Right cardiac atrium (tissue), 5 donors: ENCODE results near the gene CSNK1A1L. TPM values are rescaled to one million over a fixed set of nuclear protein-coding genes. Genes with fewer than 3 reads are reported as not detected.

Source experiments
- ATAC-seq, 2 donors: fragments of 200-7000 bp; cut with Tn5 transposase; one replicate each; pipeline versions ENCODE4 v1.8.0 to v1.9.1; 2020; ENCODE audit warnings: moderate library complexity in 2 of 2, mild to moderate bottlenecking in 1 of 2
- DNase-seq, 3 donors: peaks; one replicate each; pipeline ENCODE4 v3.0.0-alpha.2; 2020
- H3K27ac ChIP-seq: one replicate; pipeline ENCODE4 v1.5.1; 2013; ENCODE audit warnings: mild to moderate bottlenecking, low read length, control low read depth, moderate library complexity
- H3K27me3 ChIP-seq: one replicate; pipeline ENCODE4 v1.6.1; 2013; ENCODE audit not compliant: control insufficient read depth, insufficient read depth
- H3K4me1 ChIP-seq: one replicate; pipeline ENCODE4 v1.6.1; 2013; ENCODE audit warnings: low read length; ENCODE audit not compliant: control insufficient read depth, insufficient read depth
- H3K4me3 ChIP-seq: one replicate; pipeline ENCODE4 v1.5.1; 2013; ENCODE audit warnings: low read length, control low read depth
- H3K9me3 ChIP-seq: one replicate; pipeline ENCODE4 v1.6.1; 2013; ENCODE audit warnings: low read length; ENCODE audit not compliant: control insufficient read depth
- WGBS: extraction: QIAGEN DNeasy Blood & Tissue Kit; methylation state at CpG from one replicate; pipeline ENCODE4 v1.1.7; 2013; 5-methylcytosine and 5-hydroxymethylcytosine counted together
- intact Hi-C, 4 donors: fragments of 100-400 bp; cut with DNase I; formaldehyde crosslinking; loops; one replicate each; pipeline versions ENCODE4 v1.11.0 to v1.14.0; 2022 to 2023
- polyA plus RNA-seq: library from polyadenylated mRNA; stranded (reverse); fragments of 200-250 nt; gene quantifications from one replicate; pipeline ENCODE4 v1.2.3, GENCODE V29; 2013
- total RNA-seq, 4 donors: library from RNA; stranded (reverse); fragmentation: NEBNext Ultra II Directional; extraction: Animal tissue kit (Norgen Biotek cat#: 25700); gene quantifications; one replicate each; pipeline ENCODE4 v1.2.1, GENCODE V29; 2021
- donor health status: healthy with polysubstance abuse.
- donor health status: DM: no; HTN: yes; CAD: no.
- donor health status: DM: no; HTN: no; CAD: no.
- donor health status: DM: no; HTN: yes; CAD: no; lungs with severe emphysema.
- donor health status: DM: yes; HTN: yes; CAD: no.

Gene CSNK1A1L
- total and polyA plus RNA-seq, 5 donors = not detected

DNA sequence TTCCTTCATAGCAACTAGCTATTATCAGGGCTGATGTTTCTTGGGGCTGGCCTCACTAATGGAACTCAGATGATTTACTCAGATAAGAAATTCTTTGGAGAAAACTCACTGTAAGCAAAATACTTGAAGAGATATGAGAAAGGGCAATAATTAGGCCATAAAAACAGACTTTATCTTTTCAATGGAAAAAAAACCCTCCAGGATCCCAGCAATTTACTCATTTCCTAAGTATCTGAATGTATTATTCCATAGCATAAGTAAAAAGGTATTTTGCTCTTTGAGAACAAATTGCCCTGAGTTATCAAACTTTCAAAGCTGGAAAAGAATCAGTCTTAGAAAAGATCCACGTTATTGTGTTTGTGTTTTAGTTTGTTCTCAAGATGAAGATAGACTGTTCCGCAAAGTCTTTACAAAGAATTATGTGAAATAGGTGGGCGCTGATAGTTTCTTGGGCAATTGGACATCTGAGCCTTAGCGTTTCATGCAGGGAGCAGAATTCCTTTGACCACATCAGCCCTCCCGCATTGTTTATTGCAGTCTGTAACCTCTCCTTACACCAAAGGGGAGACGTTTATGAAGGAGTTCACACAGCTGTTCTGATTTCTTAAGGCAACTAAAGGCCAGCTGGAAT, 29.1 kb upstream of the CSNK1A1L start:
- intact Hi-C loops = no loop called here
- ATAC-seq (no peak), DNase-seq (no peak)
- no peaks in the 10 kb centered on the region for H3K27me3 ChIP-seq
- no peaks in the 10 kb centered on the region for H3K9me3 ChIP-seq
- WGBS = 50% methylated on average over 6 of the region's 6 CpGs
- H3K4me1 ChIP-seq = peaks cover 2% of the 10 kb centered on the region
- H3K4me3 ChIP-seq = no peak overlapping the region
- peak overlapping the region; percentile 27 for H3K27ac ChIP-seq

DNA sequence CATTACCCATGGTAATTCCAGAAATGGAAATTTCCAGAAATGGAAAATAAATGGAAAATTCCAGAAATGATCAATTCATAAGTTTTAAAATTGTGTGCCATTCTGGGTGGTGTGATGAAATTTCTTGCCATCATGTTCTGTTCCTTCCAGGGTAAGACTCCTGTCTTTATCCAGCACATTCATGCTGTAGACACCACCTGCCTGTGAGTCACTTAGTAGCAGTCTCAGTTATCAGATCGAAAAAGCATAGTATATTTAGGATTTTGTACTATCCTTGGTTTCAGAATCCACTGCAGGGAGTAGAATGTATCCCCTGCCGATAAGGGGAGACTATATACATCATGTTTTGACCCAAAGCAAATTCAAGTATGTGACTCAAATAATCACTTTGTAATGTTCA, 26.7 kb upstream of the CSNK1A1L start:
- DNase-seq = no peak
- no peak overlapping the region for H3K4me3 ChIP-seq
- H3K4me1 ChIP-seq = peaks cover 5% of the 10 kb centered on the region
- H3K9me3 ChIP-seq = no peaks in the 10 kb centered on the region
- H3K27ac ChIP-seq = no peak overlapping the region
- intact Hi-C loops = no loop called here
- 90% methylated on average over 2 of the region's 2 CpGs for WGBS
- no peaks in the 10 kb centered on the region for H3K27me3 ChIP-seq
- no peak for ATAC-seq

DNA sequence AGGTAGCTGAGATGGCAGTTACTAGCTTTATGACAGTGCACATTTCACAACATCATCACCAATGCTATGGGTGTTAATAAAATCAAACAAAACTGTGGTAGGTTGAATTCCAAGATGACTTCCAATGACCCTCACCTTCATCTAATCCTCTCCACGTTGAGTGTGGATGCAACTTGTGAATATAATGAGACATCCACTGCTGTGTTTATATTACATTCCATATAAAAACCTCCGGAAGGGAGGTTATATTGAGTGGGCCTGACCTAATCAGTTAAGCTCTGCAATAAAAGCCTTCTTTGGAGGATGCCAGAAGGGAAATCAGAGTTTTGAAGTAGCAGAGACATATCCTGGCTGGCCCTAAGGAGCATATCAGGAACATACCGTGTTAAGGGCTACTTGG, 25.6 kb upstream of the CSNK1A1L start:
- Histone ChIP-seq H3K27me3 (no peaks in the 10 kb centered on the region), H3K27ac (no peak overlapping the region), H3K4me3 (no peak overlapping the region), H3K4me1 (peaks cover 5% of the 10 kb centered on the region), H3K9me3 (no peaks in the 10 kb centered on the region)
- 53% methylated on average over 3 of the region's 3 CpGs for WGBS
- DNase-seq = no peak
- ATAC-seq = no peak
- intact Hi-C loops = no loop called here

DNA sequence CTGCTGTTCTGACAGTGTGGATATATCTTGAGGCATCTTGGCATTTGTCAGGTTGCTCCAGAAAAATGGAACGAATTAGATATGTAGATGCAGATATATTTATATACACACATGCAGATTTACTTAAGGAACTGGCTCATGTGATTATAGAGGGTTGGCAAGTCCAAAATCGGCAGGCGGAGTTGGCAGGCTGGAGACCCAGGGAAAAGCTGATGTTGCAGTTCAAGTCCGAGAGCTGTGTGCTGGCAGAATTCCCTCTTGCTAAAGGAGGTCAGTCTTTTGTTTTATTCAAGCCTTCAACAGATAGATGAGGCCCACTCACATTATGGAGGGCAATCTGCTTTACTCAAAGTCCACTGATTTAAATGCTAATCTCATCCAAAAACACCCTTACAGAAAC, 24.4 kb upstream of the CSNK1A1L start:
- peaks cover 5% of the 10 kb centered on the region for H3K4me1 ChIP-seq
- no peaks in the 10 kb centered on the region for H3K27me3 ChIP-seq
- H3K4me3 ChIP-seq = no peak overlapping the region
- intact Hi-C loops = loop anchor here in 1 of 4 donors (10.0 kb wide), 1 partner anchor 95 kb away; no protein-coding TSS in a partner anchor
- peak; percentile 16 to 65 (median 46) for DNase-seq
- ATAC-seq = no peak
- 51% methylated on average over 4 of the region's 4 CpGs for WGBS
- no peak overlapping the region for H3K27ac ChIP-seq
- no peaks in the 10 kb centered on the region for H3K9me3 ChIP-seq

DNA sequence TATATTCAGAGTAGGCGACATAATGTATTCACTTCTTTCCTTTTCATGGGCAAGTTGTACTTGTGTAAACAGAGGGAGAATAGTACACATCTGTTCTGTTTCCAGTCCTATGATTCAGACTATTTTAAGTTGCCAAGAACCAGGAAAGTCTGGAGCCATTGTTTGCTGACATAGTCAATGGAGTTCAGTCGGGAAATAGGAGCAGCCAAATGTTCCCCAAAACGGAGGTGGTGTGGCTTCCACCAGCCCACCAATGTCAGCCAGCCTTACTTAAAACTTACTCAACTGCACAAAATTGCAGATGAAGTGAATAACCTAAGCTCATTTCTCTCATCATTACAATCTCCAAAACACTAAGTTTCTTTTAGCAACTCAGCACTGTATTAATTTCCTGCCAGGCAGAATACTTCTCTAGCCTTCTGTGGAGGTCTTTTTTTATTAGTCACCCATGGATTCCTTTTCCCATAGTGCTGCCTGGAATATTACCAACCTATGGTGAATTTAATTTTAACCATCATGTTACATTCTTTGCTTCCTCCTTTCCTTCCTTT, 22.3 kb upstream of the CSNK1A1L start:
- DNase-seq (peak; percentile 48 to 72 (median 72)), ATAC-seq (peak; percentile 97 to 99)
- WGBS = 30% methylated on average over 3 of the region's 3 CpGs
- Histone ChIP-seq H3K4me3 (no peak overlapping the region), H3K4me1 (peaks cover 3% of the 10 kb centered on the region), H3K27me3 (no peaks in the 10 kb centered on the region), H3K27ac (peak overlapping the region; percentile 62), H3K9me3 (no peaks in the 10 kb centered on the region)
- intact Hi-C loops = loop anchor here in 1 of 4 donors (10.0 kb wide), 1 partner anchor 97 kb away; no protein-coding TSS in a partner anchor

GRCh38 chr13:37123337-37123736, 17.9 kb upstream of the CSNK1A1L start:
- DNase-seq (no peak), ATAC-seq (no peak)
- no peaks in the 10 kb centered on the region for H3K9me3 ChIP-seq
- H3K27ac ChIP-seq = no peak overlapping the region
- WGBS = 60% methylated on average over 1 of the region's 1 CpG
- H3K4me3 ChIP-seq = no peak overlapping the region
- H3K27me3 ChIP-seq = no peaks in the 10 kb centered on the region
- H3K4me1 ChIP-seq = peaks cover 3% of the 10 kb centered on the region
- intact Hi-C loops = loop anchor here in 1 of 4 donors (10.0 kb wide), 1 partner anchor 101 kb away; no protein-coding TSS in a partner anchor

DNA sequence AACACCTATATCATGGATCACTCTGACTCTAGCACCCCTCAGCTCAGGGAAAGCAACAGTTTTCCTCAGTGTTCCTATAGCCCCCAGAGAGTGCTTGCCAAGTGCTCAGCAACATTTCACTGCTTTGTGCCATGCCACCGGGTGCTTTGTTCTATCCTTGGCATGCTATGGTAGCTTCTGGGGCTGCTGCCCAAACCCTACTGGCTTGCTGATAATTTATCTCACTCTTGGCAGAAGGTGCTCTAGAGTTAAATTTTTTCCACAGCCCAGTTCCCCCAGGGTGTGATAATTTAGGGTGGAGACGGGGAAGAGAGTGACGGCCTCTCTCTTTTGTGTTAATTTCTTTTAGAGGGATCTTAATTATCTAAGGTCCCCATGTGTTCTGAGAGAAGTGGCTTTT, 12.6 kb upstream of the CSNK1A1L start:
- Histone ChIP-seq H3K4me1 (peaks cover 2% of the 10 kb centered on the region), H3K4me3 (no peak overlapping the region), H3K9me3 (no peaks in the 10 kb centered on the region), H3K27ac (no peak overlapping the region), H3K27me3 (no peaks in the 10 kb centered on the region)
- peak; percentile 46 to 82 (median 65) for DNase-seq
- WGBS = 16% methylated on average over 3 of the region's 3 CpGs
- peak; percentile 92 to 96 for ATAC-seq
- intact Hi-C loops = no loop called here

DNA sequence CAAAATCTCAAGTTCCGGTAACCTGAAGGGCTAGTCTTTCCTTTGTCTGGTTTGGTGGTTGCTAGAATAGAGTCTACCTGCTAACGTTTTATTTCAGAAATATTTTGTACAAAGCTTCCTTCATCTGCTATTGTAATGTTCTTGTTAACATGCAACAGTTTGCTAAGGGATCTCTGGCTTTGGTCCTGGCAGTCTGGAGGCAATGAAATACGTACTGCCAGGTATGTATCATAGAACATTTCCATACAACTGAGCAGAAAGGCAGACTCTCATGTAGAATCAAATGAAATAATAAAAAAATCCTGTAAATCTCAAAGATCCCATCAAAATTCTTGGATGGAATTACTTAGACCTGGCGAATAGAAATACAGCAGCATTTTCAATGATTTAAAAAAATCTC, 8.8 kb upstream of the CSNK1A1L start:
- peaks cover 2% of the 10 kb centered on the region for H3K4me1 ChIP-seq
- DNase-seq (no peak), ATAC-seq (no peak)
- no peak overlapping the region for H3K27ac ChIP-seq
- H3K27me3 ChIP-seq = no peaks in the 10 kb centered on the region
- H3K9me3 ChIP-seq = no peaks in the 10 kb centered on the region
- H3K4me3 ChIP-seq = no peak overlapping the region
- 89% methylated on average over 4 of the region's 4 CpGs for WGBS
- intact Hi-C loops = no loop called here

GRCh38 chr13:37113534-37113933, 8.1 kb upstream of the CSNK1A1L start:
- ATAC-seq = no peak
- intact Hi-C loops = no loop called here
- Histone ChIP-seq H3K4me1 (peaks cover 2% of the 10 kb centered on the region), H3K27me3 (no peaks in the 10 kb centered on the region), H3K27ac (no peak overlapping the region), H3K4me3 (no peak overlapping the region), H3K9me3 (no peaks in the 10 kb centered on the region)
- no peak for DNase-seq
- WGBS = over 99% methylated on average over 2 of the region's 2 CpGs

GRCh38 chr13:37109051-37109678, 3.7 kb upstream of the CSNK1A1L start:
- WGBS = 0% methylated on average over 1 of the region's 1 CpG
- intact Hi-C loops = loop anchor here (2.0 to 10.0 kb wide), 4 partner anchors 493 to 496 kb away; no protein-coding TSS in a partner anchor
- ATAC-seq (peak; percentile 65 to 74), DNase-seq (no peak)
- Histone ChIP-seq H3K4me1 (peaks cover 2% of the 10 kb centered on the region), H3K4me3 (no peak overlapping the region), H3K27me3 (no peaks in the 10 kb centered on the region), H3K9me3 (no peaks in the 10 kb centered on the region), H3K27ac (no peak overlapping the region)

DNA sequence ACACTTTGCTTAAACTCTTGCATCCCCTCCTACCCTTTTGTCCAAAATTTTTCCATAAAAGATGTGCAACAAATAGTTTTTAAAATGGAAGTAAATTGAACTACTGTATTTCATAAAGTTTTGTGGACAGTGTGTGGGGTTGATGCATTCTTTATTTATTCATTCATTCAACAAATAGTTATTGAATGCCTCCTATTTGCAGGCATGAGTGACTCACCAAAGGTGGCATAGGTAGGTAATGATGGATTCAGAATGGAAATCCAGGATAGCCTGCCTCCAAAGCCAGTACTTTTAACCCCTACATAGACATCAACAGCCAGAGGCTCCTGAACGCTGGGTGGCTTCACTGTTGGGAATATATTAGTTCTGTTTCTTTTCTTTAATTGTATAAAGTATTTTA, 2.4 kb upstream of the CSNK1A1L start:
- no peak for ATAC-seq
- Histone ChIP-seq H3K4me3 (no peak overlapping the region), H3K27ac (no peak overlapping the region), H3K27me3 (no peaks in the 10 kb centered on the region), H3K4me1 (peaks cover 2% of the 10 kb centered on the region), H3K9me3 (no peaks in the 10 kb centered on the region)
- intact Hi-C loops = loop anchor here (2.0 to 10.0 kb wide), 4 partner anchors 494 to 497 kb away; no protein-coding TSS in a partner anchor
- WGBS = 88% methylated on average over 1 of the region's 1 CpG
- DNase-seq = no peak
